ENCODE measurements around the gene NHLRC3. TPM values are rescaled to one million over a fixed set of nuclear protein-coding genes. Genes with fewer than 3 reads are reported as not detected.
"Not testable (repeated sequence)": the region's sequence is repeated elsewhere in the genome, so short reads cannot be mapped to it uniquely, and the experiment has no call there.

The NHLRC3 gene
- 1 to 10 TPM; 3.3 to 7.6 (median 6.5) TPM for polyA plus RNA-seq (ENCODE audit: low read depth in 6 of 6)

GRCh38 chr13:39037880-39038568, at the start of gene NHLRC3, which contains the start of gene PROSER1:
NHLRC3 (plus strand) TSS chr13:39038456; CDS start chr13:39038640, 184 bp downstream.
PROSER1 (minus strand) TSS chr13:39038089; CDS start chr13:39037242, 847 bp downstream.
- Mint-ChIP-seq H3K36me3 (no peaks in the 10 kb centered on the region), H3K27ac (peak within 1 kb of the TSS; percentile 95 to 99 (median 98)), H3K4me3 (peak within 1 kb of the TSS; percentile 95 to 99 (median 98)), H3K27me3 (no peaks in the 10 kb centered on the region), H3K4me1 (peaks cover 41 to 69% (median 45%) of the 10 kb centered on the region in 3 donors), H3K9me3 (no peaks in the 10 kb centered on the region)
- DNase-seq (peak; percentile 86), ATAC-seq (ENCODE audit: low read depth in 2 of 2) (peak; percentile 79 to 80)

GRCh38 chr13:38990693-38991092, 47.6 kb upstream of the NHLRC3 start, which contains the start of gene STOML3:
STOML3 (minus strand) TSS chr13:38990831; CDS start chr13:38990721, 110 bp downstream.
- no peaks in the 10 kb centered on the region for H3K4me1 Mint-ChIP-seq

GRCh38 chr13:38993381-38993780, 44.9 kb upstream of the NHLRC3 start:
- H3K36me3 Mint-ChIP-seq, result no peaks in the 10 kb centered on the region
- no peak for ATAC-seq (ENCODE audit: low read depth in 2 of 2)
- no peaks in the 10 kb centered on the region for H3K9me3 Mint-ChIP-seq
- no peak for DNase-seq
- H3K27me3 Mint-ChIP-seq, result peaks cover 0 to 20% (median 0%) of the 10 kb centered on the region in 3 donors
- H3K4me3 Mint-ChIP-seq, result no peak overlapping the region
- no peaks in the 10 kb centered on the region for H3K4me1 Mint-ChIP-seq
- H3K27ac Mint-ChIP-seq, result no peak overlapping the region

More at GRCh38 chr13:38990693-38991092, 47.6 kb upstream of the NHLRC3 start, which contains the start of gene STOML3:
- Mint-ChIP-seq H3K36me3 (no peaks in the 10 kb centered on the region), H3K27me3 (peaks cover 0 to 20% (median 0%) of the 10 kb centered on the region in 3 donors), H3K27ac (no peak within 1 kb of the TSS), H3K9me3 (no peaks in the 10 kb centered on the region), H3K4me3 (no peak within 1 kb of the TSS)
- no peak for ATAC-seq (ENCODE audit: low read depth in 2 of 2)
- no peak for DNase-seq

GRCh38 chr13:38998739-38999138, 39.5 kb upstream of the NHLRC3 start:
- DNase-seq (no peak), ATAC-seq (ENCODE audit: low read depth in 2 of 2) (no peak)
- no peaks in the 10 kb centered on the region for H3K36me3 Mint-ChIP-seq
- H3K27me3 Mint-ChIP-seq, result peaks cover 0 to 5% (median 0%) of the 10 kb centered on the region in 3 donors
- H3K4me1 Mint-ChIP-seq, result no peaks in the 10 kb centered on the region
- H3K4me3 Mint-ChIP-seq, result no peak overlapping the region
- no peak overlapping the region for H3K27ac Mint-ChIP-seq
- no peaks in the 10 kb centered on the region for H3K9me3 Mint-ChIP-seq

- H3K27ac Mint-ChIP-seq; H3K9me3 Mint-ChIP-seq; H3K4me3 Mint-ChIP-seq; H3K4me1 Mint-ChIP-seq; DNase-seq; H3K27me3 Mint-ChIP-seq; ATAC-seq (ENCODE audit: low read depth in 2 of 2): not testable (repeated sequence)
- H3K36me3 Mint-ChIP-seq, result peaks cover 15 to 18% of the 10 kb centered on the region in 2 donors
These were observed 31.7 kb upstream of the NHLRC3 start for GRCh38 chr13:39006371-39007111.

- Mint-ChIP-seq H3K4me3 (no peak overlapping the region), H3K27me3 (no peaks in the 10 kb centered on the region), H3K36me3 (peaks cover 42 to 46% of the 10 kb centered on the region in 2 donors), H3K9me3 (no peaks in the 10 kb centered on the region), H3K27ac (peak overlapping the region in 1 of 6 donors; percentile 28), H3K4me1 (no peaks in the 10 kb centered on the region)
- DNase-seq (no peak), ATAC-seq (ENCODE audit: low read depth in 2 of 2) (no peak)
These were observed 25.6 kb upstream of the NHLRC3 start for GRCh38 chr13:39012608-39013007.

- Mint-ChIP-seq H3K4me1 (no peaks in the 10 kb centered on the region), H3K9me3 (no peaks in the 10 kb centered on the region), H3K36me3 (peaks cover 36 to 41% of the 10 kb centered on the region in 2 donors), H3K27me3 (no peaks in the 10 kb centered on the region), H3K27ac (peak overlapping the region in 1 of 6 donors; percentile 13), H3K4me3 (no peak overlapping the region)
- DNase-seq (no peak), ATAC-seq (ENCODE audit: low read depth in 2 of 2) (no peak)
These were observed 24.8 kb upstream of the NHLRC3 start for GRCh38 chr13:39013462-39013861.

GRCh38 chr13:39016087-39016486, 22.2 kb upstream of the NHLRC3 start:
- H3K36me3 Mint-ChIP-seq, result peaks cover 32% of the 10 kb centered on the region in 2 donors
- no peaks in the 10 kb centered on the region for H3K9me3 Mint-ChIP-seq
- H3K4me1 Mint-ChIP-seq, result no peaks in the 10 kb centered on the region
- H3K27me3 Mint-ChIP-seq, result no peaks in the 10 kb centered on the region
- H3K27ac Mint-ChIP-seq, result no peak overlapping the region
- DNase-seq (no peak), ATAC-seq (ENCODE audit: low read depth in 2 of 2) (no peak)
- H3K4me3 Mint-ChIP-seq, result no peak overlapping the region

GRCh38 chr13:39016787-39017186, 21.5 kb upstream of the NHLRC3 start:
- no peak overlapping the region for H3K27ac Mint-ChIP-seq
- peaks cover 34 to 39% of the 10 kb centered on the region in 2 donors for H3K36me3 Mint-ChIP-seq
- H3K4me1 Mint-ChIP-seq, result peaks cover 0 to 4% (median 0%) of the 10 kb centered on the region in 3 donors
- H3K9me3 Mint-ChIP-seq, result no peaks in the 10 kb centered on the region
- ATAC-seq (ENCODE audit: low read depth in 2 of 2), result no peak
- H3K4me3 Mint-ChIP-seq, result no peak overlapping the region
- H3K27me3 Mint-ChIP-seq, result no peaks in the 10 kb centered on the region
- no peak for DNase-seq

- Mint-ChIP-seq H3K9me3 (no peaks in the 10 kb centered on the region), H3K4me3 (no peak overlapping the region), H3K36me3 (peaks cover 18 to 21% of the 10 kb centered on the region in 2 donors), H3K27me3 (no peaks in the 10 kb centered on the region), H3K4me1 (peaks cover 0 to 6% (median 0%) of the 10 kb centered on the region in 3 donors), H3K27ac (peak overlapping the region in 2 of 6 donors; percentile 36 to 41)
- DNase-seq (no peak), ATAC-seq (ENCODE audit: low read depth in 2 of 2) (no peak)
These were observed 17.3 kb upstream of the NHLRC3 start for GRCh38 chr13:39020853-39021462.

GRCh38 chr13:39023316-39023715, 14.9 kb upstream of the NHLRC3 start:
- ATAC-seq (ENCODE audit: low read depth in 2 of 2) (no peak), DNase-seq (no peak)
- H3K9me3 Mint-ChIP-seq, result no peaks in the 10 kb centered on the region
- H3K36me3 Mint-ChIP-seq, result peaks cover 18 to 21% of the 10 kb centered on the region in 2 donors
- no peaks in the 10 kb centered on the region for H3K27me3 Mint-ChIP-seq
- H3K4me1 Mint-ChIP-seq, result peaks cover 0 to 6% (median 0%) of the 10 kb centered on the region in 3 donors
- no peak overlapping the region for H3K4me3 Mint-ChIP-seq
- H3K27ac Mint-ChIP-seq, result no peak overlapping the region

- no peak overlapping the region for H3K4me3 Mint-ChIP-seq
- H3K27me3 Mint-ChIP-seq, result no peaks in the 10 kb centered on the region
- ATAC-seq (ENCODE audit: low read depth in 2 of 2) (no peak), DNase-seq (no peak)
- no peak overlapping the region for H3K27ac Mint-ChIP-seq
- H3K36me3 Mint-ChIP-seq, result peaks cover 18 to 21% of the 10 kb centered on the region in 2 donors
- peaks cover 0 to 6% (median 0%) of the 10 kb centered on the region in 3 donors for H3K4me1 Mint-ChIP-seq
- no peaks in the 10 kb centered on the region for H3K9me3 Mint-ChIP-seq
These were observed 14.5 kb upstream of the NHLRC3 start for GRCh38 chr13:39023761-39024160.

- Mint-ChIP-seq H3K4me3 (no peak overlapping the region), H3K36me3 (peaks cover 18 to 21% of the 10 kb centered on the region in 2 donors), H3K27ac (no peak overlapping the region), H3K4me1 (peaks cover 0 to 6% (median 0%) of the 10 kb centered on the region in 3 donors), H3K9me3 (no peaks in the 10 kb centered on the region), H3K27me3 (no peaks in the 10 kb centered on the region)
- ATAC-seq (ENCODE audit: low read depth in 2 of 2) (no peak), DNase-seq (no peak)
These were observed 12.8 kb upstream of the NHLRC3 start for GRCh38 chr13:39025433-39025839.

All from naive B cell (primary cell).